HEK293T (cell line): ENCODE results near the gene SHPK.

ENCODE experiments used
- ELF4 ChIP-seq: fragments of 450-650 bp; IDR thresholded peaks from 2 replicates; pipeline ENCODE4 v1.6.1; 2017; ENCODE audit warnings: antibody characterized with exemption
- FOXM1 ChIP-seq: fragments of 450-650 bp; IDR thresholded peaks from 2 replicates; pipeline ENCODE4 v1.6.1; 2017; ENCODE audit warnings: mild to moderate bottlenecking, borderline replicate concordance
- HDGF ChIP-seq: fragments of 450-650 bp; IDR thresholded peaks from 2 replicates; pipeline ENCODE4 v1.6.1; 2017; ENCODE audit warnings: antibody characterized with exemption, borderline replicate concordance
- L3MBTL2 ChIP-seq: fragments of 450-650 bp; conservative IDR thresholded peaks from 2 replicates; pipeline ENCODE4 v1.6.1; 2016; ENCODE audit warnings: mild to moderate bottlenecking
- NFRKB ChIP-seq: fragments of 450-650 bp; IDR thresholded peaks from 2 replicates; pipeline ENCODE4 v1.6.1; 2016; ENCODE audit warnings: mild to moderate bottlenecking, moderate library complexity
- SP1 ChIP-seq: fragments of 450-650 bp; IDR thresholded peaks from 2 replicates; pipeline ENCODE4 v1.6.1; 2017
- SUZ12 ChIP-seq: fragments of 450-650 bp; IDR thresholded peaks from 2 replicates; pipeline ENCODE4 v1.6.1; 2016; ENCODE audit warnings: mild to moderate bottlenecking

GRCh38 chr17:3659541-3660111 lies 23.6 kb upstream of the SHPK start:
- TF ChIP-seq SP1 (no peak), L3MBTL2 (no peak), SUZ12 (no peak), NFRKB (no peak), FOXM1 (no peak), ELF4 (no peak), HDGF (no peak)
